K562 (cell line): ENCODE data around the gene CYB5RL. TPM values are rescaled to one million over a fixed set of nuclear protein-coding genes. Genes with fewer than 3 reads are reported as not detected.

Source experiments
- ATAC-seq: fragments of 200-7000 bp; cut with Tn5 transposase; 3 replicates; pipeline ENCODE4 v1.9.1; 2020; ENCODE audit warnings: moderate library complexity
- BruUV-seq: library from RNA; stranded (reverse); fragments of 400-500 nt; replicated peaks from 2 replicates; lab custom pipeline; 2021; lab: Mats Ljungman, UMichigan
- CTCF ChIA-PET: fragments of 300-600 bp; formaldehyde crosslinking; extraction: SDS; loops from one replicate; lab custom pipeline; 2021; ENCODE audit warnings: low intra/inter-chr PET ratio; lab: Yijun Ruan, JAX
- POLR2A ChIA-PET: fragments of 300-600, 350-650 bp; sonication (Branson Sonifier 250); formaldehyde crosslinking; extraction: SDS; loops from one replicate; lab custom pipeline; 2021; ENCODE audit warnings: antibody characterized with exemption, inconsistent platforms; lab: Yijun Ruan, JAX
- DNase-seq, 4 experiments: peaks; one replicate each; pipeline versions ENCODE4 v3.0.0 to v3.0.0-alpha.2; 2011 to 2018; ENCODE audit warnings: low spot score in 3 of 4, mixed read lengths in 3 of 4; ENCODE audit errors: extremely low read depth in 1 of 4
- FAIRE-seq: peaks from 2 replicates; lab custom pipeline; 2011; peaks lifted over from hg19 to GRCh38; lab: Jason Lieb, UNC
- H2AFZ ChIP-seq: 2 replicates; pipeline ENCODE4 v1.6.0; 2011; ENCODE audit warnings: low read depth, low read length, control low read depth, inconsistent platforms
- H3K27ac ChIP-seq: fragments of 200-600 bp; 3 replicates; pipeline ENCODE4 v1.8.0; 2011; ENCODE audit warnings: low read depth, mild to moderate bottlenecking, control low read depth, inconsistent platforms, low read length, moderate library complexity, mixed read lengths; ENCODE audit errors: extremely low read depth
- H3K27me3 ChIP-seq, 2 experiments: fragments of 300-600 bp in 1 of 2; 2 replicates in 1 of 2; 3 replicates in 1 of 2; pipeline versions ENCODE4 v1.6.0 to v1.8.0; 2011; ENCODE audit warnings: inconsistent platforms in 2 of 2, low read length in 2 of 2, mild to moderate bottlenecking in 1 of 2, mixed read lengths in 1 of 2, moderate library complexity in 1 of 2; ENCODE audit not compliant: control insufficient read depth in 2 of 2, insufficient read depth in 2 of 2
- H3K36me3 ChIP-seq: fragments of 300-600 bp; 3 replicates; pipeline ENCODE4 v1.8.0; 2011; ENCODE audit warnings: mild to moderate bottlenecking, low read length, inconsistent platforms; ENCODE audit not compliant: control insufficient read depth, insufficient read depth
- H3K4me1 ChIP-seq, 2 experiments: fragments of 200-600 bp in 1 of 2; replicated peaks in 1 of 2; 2 replicates in 1 of 2; 3 replicates in 1 of 2; pipeline versions ENCODE4 v1.5.1 to v1.8.0; 2011; ENCODE audit warnings: inconsistent platforms in 2 of 2, low read length in 2 of 2, mild to moderate bottlenecking in 1 of 2, mixed read lengths in 1 of 2, moderate library complexity in 1 of 2; ENCODE audit not compliant: control insufficient read depth in 2 of 2, insufficient read depth in 2 of 2
- H3K4me2 ChIP-seq: 2 replicates; pipeline ENCODE4 v1.6.1; 2011; ENCODE audit warnings: low read length, control low read depth, inconsistent platforms, mixed read lengths; ENCODE audit not compliant: insufficient read depth
- H3K4me3 ChIP-seq: fragments of 200-600 bp; sonication (generic), shearing (Covaris generic); 2 replicates; pipeline ENCODE4 v1.5.1; 2016; ENCODE audit warnings: control low read depth, inconsistent platforms
- H3K79me2 ChIP-seq: fragments of 200-600 bp; 3 replicates; pipeline ENCODE4 v1.8.0; 2011; ENCODE audit warnings: low read length, inconsistent platforms; ENCODE audit not compliant: control insufficient read depth, insufficient read depth
- H3K9ac ChIP-seq, 2 experiments: 2 replicates each; pipeline versions ENCODE4 v1.6.0 to v1.6.1; 2011; ENCODE audit warnings: low read depth in 2 of 2, low read length in 2 of 2, control low read depth in 1 of 2, inconsistent platforms in 1 of 2, mild to moderate bottlenecking in 1 of 2, mixed read lengths in 1 of 2; ENCODE audit not compliant: insufficient read depth in 1 of 2
- H3K9me1 ChIP-seq: one replicate; pipeline ENCODE4 v1.6.0; 2011; ENCODE audit warnings: inconsistent platforms, mild to moderate bottlenecking, low read length, moderate library complexity; ENCODE audit not compliant: control insufficient read depth, insufficient read depth
- H3K9me3 ChIP-seq: replicated peaks from 2 replicates; pipeline ENCODE4 v1.5.1; 2011; ENCODE audit warnings: low read depth, low read length, inconsistent platforms; ENCODE audit not compliant: control insufficient read depth, insufficient read depth
- H4K20me1 ChIP-seq: replicated peaks from 2 replicates; pipeline ENCODE4 v1.6.1; 2011; ENCODE audit warnings: low read length, inconsistent platforms, mixed read lengths; ENCODE audit not compliant: control insufficient read depth, insufficient read depth
- C11orf30 ChIP-seq: fragments of 450-650 bp; IDR thresholded peaks from 2 replicates; pipeline ENCODE4 v1.6.1; 2016; ENCODE audit warnings: low read depth, mild to moderate bottlenecking
- ID3 ChIP-seq, 2 experiments: fragments of 250-450 bp in 1 of 2; fragments of 450-650 bp in 1 of 2; sonication (Bioruptor Pico) in 1 of 2; IDR thresholded peaks; 2 replicates each; pipeline versions ENCODE4 v1.6.1 to v1.8.0; 2016 to 2021; ENCODE audit warnings: mild to moderate bottlenecking in 2 of 2, moderate library complexity in 2 of 2, missing compliant biosample characterization in 1 of 2, missing genetic modification characterization in 1 of 2
- MAFG ChIP-seq: fragments of 450-650 bp; conservative IDR thresholded peaks from 2 replicates; pipeline ENCODE4 v1.6.1; 2016; ENCODE audit warnings: missing genetic modification characterization, missing compliant biosample characterization
- NFE2 ChIP-seq: IDR thresholded peaks from 2 replicates; pipeline ENCODE4 v1.6.1; 2014; ENCODE audit warnings: antibody characterized with exemption, low read depth
- NFE2L1 ChIP-seq: fragments of 450-650 bp; IDR thresholded peaks from 2 replicates; pipeline ENCODE4 v1.6.1; 2016; ENCODE audit warnings: missing genetic modification characterization, low read depth, mild to moderate bottlenecking, missing compliant biosample characterization, moderate library complexity, borderline replicate concordance
- SNIP1 ChIP-seq: fragments of 450-650 bp; IDR thresholded peaks from 2 replicates; pipeline ENCODE4 v1.7.1; 2017; ENCODE audit warnings: low read depth, mild to moderate bottlenecking
- ZNF316 ChIP-seq: fragments of 450-650 bp; IDR thresholded peaks from 2 replicates; pipeline ENCODE4 v1.6.1; 2016
- WGBS: fragments of 100-300 bp; shearing (Covaris generic); methylation state at CpG from one replicate; pipeline ENCODE4 v1.1.6; 2016; ENCODE audit warnings: low coverage, mixed read lengths; ENCODE audit not compliant: insufficient coverage; ENCODE audit errors: missing lambda C conversion rate; 5-methylcytosine and 5-hydroxymethylcytosine counted together
- in situ Hi-C: fragments of 300-500 bp; cut with MboI; formaldehyde crosslinking; loops from 4 replicates; pipeline ENCODE4 v1.15.0; 2018; ENCODE audit warnings: inconsistent platforms, mixed read lengths
- intact Hi-C: fragments of 100-400 bp; cut with micrococcal nuclease; formaldehyde crosslinking; loops from 2 replicates; pipeline ENCODE4 v1.14.2; 2022
- polyA plus RNA-seq, 8 experiments: library from polyadenylated mRNA; depleted of rRNA in 4 of 8; stranded (reverse) in 5 of 8; unstranded in 3 of 8; fragments of >200 nt; fragmentation: Nextera tagmentation in 2 of 8; fragmentation: Illumina TruSeq in 1 of 8; extraction: Ambion mirVana in 2 of 8; extraction: Trizol in 1 of 8; gene quantifications; 2 replicates each; pipeline versions ENCODE4 v1.2.1 to v1.2.3, GENCODE V29; 2011 to 2014; ENCODE audit warnings: inconsistent platforms in 1 of 8, missing spikeins in 1 of 8
- total RNA-seq, 7 experiments: library from RNA; depleted of rRNA in 6 of 7; stranded (reverse); fragments of >200 nt in 6 of 7; fragmentation: Illumina TruSeq in 2 of 7; extraction: Trizol in 2 of 7; gene quantifications; 2 replicates each; pipeline versions ENCODE4 v1.2.1 to v1.2.3, GENCODE V29; 2011 to 2021; ENCODE audit warnings: low replicate concordance in 1 of 7

Gene CYB5RL
- total and polyA plus RNA-seq, 9 of the 15 experiments (the other 6 are each of a cell fraction or from before 2014, with no cell fraction given), result 7.9 to 18.0 (median 11.2) TPM

- TF ChIP-seq ID3 (CRISPR knock-in tag; IDR thresholded peaks at IDR 0.05) (no peak), ID3 (tag; IDR thresholded peaks at IDR 0.05) (no peak), MAFG (tag) (peak; percentile 75), NFE2 (peak; percentile 54), ZNF316 (peak; percentile 69), C11orf30 (peak; percentile 53), NFE2L1 (tag) (peak; percentile 42; the same call in 1 of the 2 replicates), SNIP1 (no peak)
- H3K4me2 ChIP-seq, result no peak overlapping the region
- DNase-seq (no peak), FAIRE-seq (peak; percentile 46), ATAC-seq (no peak; the same call in 2 of the 3 replicates)
- WGBS, result 75% methylated on average over 11 of the region's 11 CpGs
- no peak overlapping the region for H3K27ac ChIP-seq
- H3K4me3 ChIP-seq, result no peak overlapping the region
- H3K27me3 ChIP-seq, result no peaks in the 10 kb centered on the region
- H2AFZ ChIP-seq, result no peak overlapping the region
- CTCF ChIA-PET, result no interaction called here
- intact Hi-C loops, result no loop called here
- BruUV-seq, result no TSS peak
- POLR2A ChIA-PET, result interaction anchor here (1.0 kb wide), 1 partner anchor 17 kb away, joined by 3 read pairs; no protein-coding TSS in a partner anchor
- in situ Hi-C loops, result no loop called here
- no peaks in the 10 kb centered on the region for H3K9me3 ChIP-seq
- no peaks in the 10 kb centered on the region for H3K79me2 ChIP-seq
- peaks cover 3% of the 10 kb centered on the region; the same call in 1 of the 2 replicates for H4K20me1 ChIP-seq
- H3K9ac ChIP-seq, result peak overlapping the region in 1 of 2 experiments; percentile 54; a peak in 2 of 4 replicates
- peaks cover 69% of the 10 kb centered on the region; the same call in 2 of the 3 replicates for H3K36me3 ChIP-seq
- H3K9me1 ChIP-seq, result no peaks in the 10 kb centered on the region
- peaks cover 0 to 4% of the 10 kb centered on the region in 2 experiments; a peak in 2 of 5 replicates for H3K4me1 ChIP-seq
Observed at GRCh38 chr1:54247863-54248515, 48.2 kb upstream of the CYB5RL start.
